Neural progenitor cell (in vitro differentiated cells): ENCODE measurements around the gene MDM2.

Experiments
- CTCF ChIP-seq: fragments of 200-600 bp; sonication (generic); IDR thresholded peaks from 2 replicates; pipeline ENCODE4 v1.5.1; 2017; ENCODE audit warnings: antibody characterized with exemption, mild to moderate bottlenecking
- EZH2phosphoT487 ChIP-seq: fragments of 200-600 bp; sonication (generic); IDR thresholded peaks from 2 replicates; pipeline ENCODE4 v1.6.1; 2017; ENCODE audit warnings: antibody characterized with exemption

- TF ChIP-seq CTCF, result no peak
- TF ChIP-seq EZH2phosphoT487, result no peak
Measured at GRCh38 chr12:68837215-68837614, 29.2 kb downstream of the MDM2 start.
